Lower leg skin (tissue), 4 donors: ENCODE data around the gene FCSK. TPM values are rescaled to one million over a fixed set of nuclear protein-coding genes. Genes with fewer than 3 reads are reported as not detected.

Experiments used
- DNase-seq, 2 donors: peaks; one replicate each; pipeline ENCODE4 v3.0.0-alpha.2; 2019; ENCODE audit warnings: low spot score in 2 of 2
- H3K4me3 ChIP-seq: fragments of 200-600 bp; sonication (generic); 2 replicates; pipeline ENCODE4 v1.5.1; 2017; ENCODE audit warnings: mild to moderate bottlenecking, low read depth; ENCODE audit not compliant: poor library complexity, severe bottlenecking
- POLR2A ChIP-seq, 2 donors: fragments of 450-650 bp; IDR thresholded peaks; one replicate each; pipeline ENCODE4 v1.6.1; 2016 to 2017; ENCODE audit warnings: antibody characterized with exemption in 2 of 2, mild to moderate bottlenecking in 1 of 2, moderate library complexity in 1 of 2
- WGBS, 2 donors: methylation state at CpG; one replicate each; pipeline ENCODE4 v1.1.5; 2018; 5-methylcytosine and 5-hydroxymethylcytosine counted together
- intact Hi-C: fragments of 100-400 bp; cut with DNase I; formaldehyde crosslinking; loops from one replicate; pipeline ENCODE4 v1.15.0; 2023; ENCODE audit warnings: low total_unique reads
- total RNA-seq, 4 donors: library from RNA; depleted of rRNA; stranded (reverse); fragments of >200 nt; gene quantifications; one replicate each; pipeline ENCODE4 v1.1.0, GENCODE V29; 2016
- TF ChIP-seq, protein P1 (sequence below), 3 donors: fragments of 450-650 bp; IDR thresholded peaks; one replicate each; pipeline ENCODE4 v1.5.1; 2016; ENCODE audit warnings: antibody characterized with exemption in 3 of 3, mild to moderate bottlenecking in 3 of 3, moderate library complexity in 2 of 3

Gene FCSK
- total RNA-seq, 4 donors from 2014 or later: 17.9 to 31.7 (median 23.4) TPM

DNA sequence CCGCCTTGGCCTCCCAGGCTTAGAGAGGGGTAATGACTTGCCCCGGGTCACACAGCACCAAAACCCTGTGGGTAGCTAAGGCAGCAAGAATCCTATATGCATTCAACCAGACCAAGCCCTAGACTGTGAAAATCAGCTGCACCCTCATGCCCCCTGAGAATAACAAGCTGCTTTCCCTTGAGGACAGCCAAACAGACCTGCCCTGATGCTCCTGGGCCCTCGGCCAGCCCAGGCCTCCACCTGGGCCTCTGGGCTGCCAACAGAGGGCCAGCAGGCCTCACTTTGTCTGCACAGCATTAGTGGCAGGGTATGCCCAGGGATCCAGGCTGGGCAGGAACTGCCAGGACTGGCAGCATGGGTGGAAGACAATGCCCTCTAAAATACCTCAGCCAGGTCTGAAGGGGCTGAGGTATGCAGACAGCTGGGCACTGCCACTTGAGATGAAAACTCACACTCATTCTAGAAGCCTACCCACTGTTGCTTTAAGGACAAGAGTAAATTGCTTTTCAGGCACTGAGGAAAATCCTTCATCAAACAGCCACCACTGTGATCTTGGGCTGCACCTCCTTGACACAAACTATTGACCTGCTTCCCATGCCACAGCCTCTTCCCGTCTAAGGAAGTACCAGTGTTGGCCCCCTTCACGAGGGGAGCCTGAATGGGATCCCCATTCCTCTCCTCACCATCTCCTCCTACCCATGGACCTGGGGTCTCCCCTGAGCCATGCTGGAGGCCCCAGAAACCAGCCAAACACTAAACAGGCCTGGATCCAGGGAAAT is 24.3 kb upstream of the FCSK start:
- no peak for TF ChIP-seq POLR2A (IDR thresholded peaks at IDR 0.05)
- TF ChIP-seq, protein P1, sequence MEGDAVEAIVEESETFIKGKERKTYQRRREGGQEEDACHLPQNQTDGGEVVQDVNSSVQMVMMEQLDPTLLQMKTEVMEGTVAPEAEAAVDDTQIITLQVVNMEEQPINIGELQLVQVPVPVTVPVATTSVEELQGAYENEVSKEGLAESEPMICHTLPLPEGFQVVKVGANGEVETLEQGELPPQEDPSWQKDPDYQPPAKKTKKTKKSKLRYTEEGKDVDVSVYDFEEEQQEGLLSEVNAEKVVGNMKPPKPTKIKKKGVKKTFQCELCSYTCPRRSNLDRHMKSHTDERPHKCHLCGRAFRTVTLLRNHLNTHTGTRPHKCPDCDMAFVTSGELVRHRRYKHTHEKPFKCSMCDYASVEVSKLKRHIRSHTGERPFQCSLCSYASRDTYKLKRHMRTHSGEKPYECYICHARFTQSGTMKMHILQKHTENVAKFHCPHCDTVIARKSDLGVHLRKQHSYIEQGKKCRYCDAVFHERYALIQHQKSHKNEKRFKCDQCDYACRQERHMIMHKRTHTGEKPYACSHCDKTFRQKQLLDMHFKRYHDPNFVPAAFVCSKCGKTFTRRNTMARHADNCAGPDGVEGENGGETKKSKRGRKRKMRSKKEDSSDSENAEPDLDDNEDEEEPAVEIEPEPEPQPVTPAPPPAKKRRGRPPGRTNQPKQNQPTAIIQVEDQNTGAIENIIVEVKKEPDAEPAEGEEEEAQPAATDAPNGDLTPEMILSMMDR (IDR thresholded peaks at IDR 0.05): no peak
- no peak for DNase-seq
- H3K4me3 ChIP-seq: no peak overlapping the region
- 84 to 86% methylated on average over 4 to 5 of the region's 5 CpGs for WGBS, 2 donors
- intact Hi-C loops: no loop called here

DNA sequence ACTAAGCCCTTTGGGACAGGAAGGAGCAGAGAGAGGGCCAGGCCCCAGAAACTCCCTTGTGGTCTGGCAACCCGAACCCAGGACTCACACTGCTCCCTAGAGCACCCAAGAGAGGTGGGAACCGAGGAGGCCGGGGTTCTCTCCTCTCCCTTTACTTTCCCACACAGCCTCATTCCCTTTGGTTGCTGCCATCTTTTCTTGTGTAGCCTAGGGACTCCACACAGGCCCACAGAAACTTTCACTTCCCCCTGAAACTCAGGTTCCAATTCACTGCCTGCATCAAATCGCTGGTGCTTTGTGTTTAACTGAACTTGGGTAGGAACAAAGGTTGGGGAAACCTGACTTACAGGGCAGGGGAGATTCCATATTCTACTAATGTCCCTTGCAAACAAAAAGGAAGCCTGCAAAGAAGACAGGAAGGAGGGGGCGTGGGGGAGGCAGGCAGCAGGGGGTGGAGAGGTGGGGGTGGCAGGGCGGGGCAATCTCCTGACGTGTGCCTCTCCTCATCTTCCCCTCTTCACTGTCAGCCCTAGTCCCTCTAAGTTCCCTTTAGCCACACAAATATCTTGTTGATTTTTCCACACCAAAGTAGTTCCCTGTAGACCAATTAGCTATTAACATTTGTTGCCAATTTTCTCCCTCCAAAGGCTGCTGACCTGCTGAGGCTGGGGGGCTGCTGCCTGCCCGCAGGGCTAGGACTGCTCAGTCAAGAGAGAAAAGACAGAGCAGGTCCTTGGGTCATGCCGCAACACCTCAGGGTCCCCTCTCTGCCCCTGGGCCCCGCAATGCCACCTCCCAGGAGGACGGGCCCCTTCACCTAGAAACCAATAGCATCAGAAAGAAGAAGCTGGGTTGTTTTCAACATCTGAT is 23.5 kb upstream of the FCSK start:
- TF ChIP-seq POLR2A (IDR thresholded peaks at IDR 0.05): no peak
- TF ChIP-seq, protein P1 (IDR thresholded peaks at IDR 0.05): no peak
- DNase-seq: no peak
- H3K4me3 ChIP-seq: no peak overlapping the region
- intact Hi-C loops: no loop called here
- WGBS, 2 donors: 58 to 70% methylated on average over 11 of the region's 11 CpGs

DNA sequence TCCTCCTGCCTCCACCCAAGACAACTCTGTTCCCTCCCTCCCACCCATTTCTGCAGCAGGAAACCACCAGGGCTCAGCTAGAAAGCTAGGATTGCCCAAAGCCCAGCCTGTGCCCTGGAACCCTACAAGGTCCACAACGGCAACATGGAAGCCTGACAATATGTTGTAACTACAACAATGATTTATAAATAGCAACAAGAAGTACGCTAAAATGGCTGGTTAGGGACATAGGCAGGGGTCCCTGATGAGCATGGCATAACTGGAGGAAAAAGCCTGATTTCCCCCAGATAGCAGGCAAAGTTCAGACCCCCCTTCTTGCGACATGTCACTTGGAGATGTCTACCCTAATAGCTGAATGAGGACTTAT is 22.1 kb upstream of the FCSK start:
- intact Hi-C loops: no loop called here
- no peak for DNase-seq
- TF ChIP-seq POLR2A (IDR thresholded peaks at IDR 0.05): no peak
- H3K4me3 ChIP-seq: no peak overlapping the region
- WGBS, 2 donors: 38 to 48% methylated on average over 3 of the region's 3 CpGs

DNA sequence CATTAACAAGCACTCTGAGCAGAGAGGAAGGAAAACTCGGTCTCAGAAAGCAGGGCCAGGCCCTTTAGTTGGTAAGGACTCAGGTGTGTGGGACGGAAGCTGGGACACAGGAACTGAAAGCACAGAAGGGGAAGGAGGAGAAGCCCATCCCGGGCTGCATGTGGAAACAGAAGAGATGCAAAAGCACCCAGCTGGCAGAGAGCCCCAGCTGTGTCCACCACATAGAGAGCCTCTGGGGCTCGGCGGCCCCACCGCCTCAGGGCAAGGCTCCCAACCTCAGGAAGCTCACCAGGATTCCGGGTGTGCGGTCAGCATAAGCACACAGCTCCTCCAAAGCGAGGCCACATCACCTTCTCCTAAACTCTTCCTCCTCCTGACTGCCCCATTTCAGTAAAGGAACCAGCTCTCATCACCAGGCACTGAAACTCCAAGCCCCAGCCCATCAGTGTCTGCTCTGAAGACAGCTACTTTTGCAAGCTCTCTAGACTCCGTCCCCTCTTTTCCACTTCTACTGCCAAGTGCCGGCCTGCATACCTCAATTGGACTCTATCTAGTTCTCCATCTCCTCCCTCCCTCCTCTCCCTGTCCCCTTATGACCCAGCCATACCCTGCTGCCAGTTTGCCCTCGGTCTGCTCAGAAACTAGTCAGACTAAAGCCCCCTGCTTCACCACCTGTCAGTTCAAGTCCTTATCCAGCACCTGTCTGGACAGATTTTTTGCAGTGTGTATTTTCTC is 21.5 kb upstream of the FCSK start:
- no peak for TF ChIP-seq POLR2A (IDR thresholded peaks at IDR 0.05)
- TF ChIP-seq, protein P1 (IDR thresholded peaks at IDR 0.05): no peak
- WGBS, 2 donors: 46 to 47% methylated on average over 12 of the region's 12 CpGs
- intact Hi-C loops: no loop called here
- no peak for DNase-seq
- H3K4me3 ChIP-seq: no peak overlapping the region

DNA sequence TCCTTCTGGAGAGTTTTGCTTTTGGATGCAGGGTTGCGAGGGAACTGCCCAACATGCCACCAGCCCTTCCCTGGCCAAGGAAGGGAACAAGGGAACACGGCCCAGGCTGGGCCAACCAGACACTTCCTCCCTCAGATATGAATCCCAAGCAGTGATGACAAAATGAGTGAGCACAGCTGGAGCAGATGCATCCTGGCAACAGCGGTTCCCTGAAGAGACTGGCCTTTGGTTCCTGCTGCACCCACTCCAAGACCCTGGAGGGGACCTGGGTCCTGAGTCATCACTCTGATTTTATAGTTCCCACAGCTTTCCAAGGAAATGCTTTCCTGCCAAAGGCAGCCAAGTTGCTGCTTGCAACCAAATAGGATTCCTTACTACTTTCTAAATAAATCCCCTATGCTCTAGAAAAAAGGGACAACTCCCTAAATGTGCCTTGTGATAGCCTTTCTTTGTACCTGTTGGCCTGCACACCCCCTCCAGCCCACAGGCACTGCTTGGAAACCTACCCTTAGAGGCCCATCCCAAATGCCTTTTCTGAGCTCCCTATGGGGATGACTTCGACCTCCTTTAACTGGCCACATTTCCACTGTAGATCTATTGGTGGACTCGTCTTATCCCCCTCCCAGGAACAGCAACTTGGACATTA is 20.8 kb upstream of the FCSK start:
- WGBS, 2 donors: 33 to 37% methylated on average over 5 of the region's 5 CpGs
- H3K4me3 ChIP-seq: no peak overlapping the region
- TF ChIP-seq POLR2A (IDR thresholded peaks at IDR 0.05): no peak
- TF ChIP-seq, protein P1 (IDR thresholded peaks at IDR 0.05): no peak
- intact Hi-C loops: no loop called here
- DNase-seq: no peak
